GM19467 (cell line): ENCODE data around the gene CACNA1E.
"Not testable (repeated sequence)": the region's sequence is repeated elsewhere in the genome, so short reads cannot be mapped to it uniquely, and the experiment has no call there.

ENCODE experiments used
- ATAC-seq: cut with Tn5 transposase; IDR thresholded peaks from one replicate; pipeline ENCODE4 v1.9.1; 2021; ENCODE audit warnings: mild to moderate bottlenecking, moderate library complexity; ENCODE audit not compliant: unreplicated experiment

The CACNA1E gene

GRCh38 chr1:181798191-181798926, 315.0 kb downstream of the CACNA1E start:
- no peak for ATAC-seq

- ATAC-seq = no peak
These were observed 318.3 kb downstream of the CACNA1E start for GRCh38 chr1:181801617-181802016.

- no peak for ATAC-seq
These were observed 319.1 kb downstream of the CACNA1E start for GRCh38 chr1:181802466-181802865.

- no peak for ATAC-seq
These were observed 320.1 kb downstream of the CACNA1E start for GRCh38 chr1:181803421-181803820.

GRCh38 chr1:181804989-181805388, 321.7 kb downstream of the CACNA1E start:
- ATAC-seq = no peak

GRCh38 chr1:181806746-181807145, 323.4 kb downstream of the CACNA1E start:
- no peak for ATAC-seq

GRCh38 chr1:181807251-181807650, 323.9 kb downstream of the CACNA1E start:
- no peak for ATAC-seq

GRCh38 chr1:181809991-181810545, 326.8 kb downstream of the CACNA1E start:
- ATAC-seq = no peak

- no peak for ATAC-seq
These were observed 328.9 kb downstream of the CACNA1E start for GRCh38 chr1:181812208-181812607.

- ATAC-seq = no peak
These were observed 329.9 kb downstream of the CACNA1E start for GRCh38 chr1:181813266-181813665.

GRCh38 chr1:181816608-181817007, 333.3 kb downstream of the CACNA1E start:
- no peak for ATAC-seq

- ATAC-seq = no peak
These were observed 333.8 kb downstream of the CACNA1E start for GRCh38 chr1:181817091-181817490.

- ATAC-seq = no peak
These were observed 335.1 kb downstream of the CACNA1E start for GRCh38 chr1:181818459-181818858.

- ATAC-seq = no peak
These were observed 335.6 kb downstream of the CACNA1E start for GRCh38 chr1:181818943-181819342.

GRCh38 chr1:181821701-181822100, 338.4 kb downstream of the CACNA1E start:
- no peak for ATAC-seq

- ATAC-seq = not testable (repeated sequence)
These were observed 349.0 kb downstream of the CACNA1E start for GRCh38 chr1:181832173-181832880.

GRCh38 chr1:181846001-181846645, 362.8 kb downstream of the CACNA1E start:
- ATAC-seq = no peak

- ATAC-seq = no peak
These were observed 363.4 kb downstream of the CACNA1E start for GRCh38 chr1:181846681-181847080.

- no peak for ATAC-seq
These were observed 365.8 kb downstream of the CACNA1E start for GRCh38 chr1:181849071-181849470.

GRCh38 chr1:181854212-181854611, 370.9 kb downstream of the CACNA1E start:
- ATAC-seq = not testable (repeated sequence)

GRCh38 chr1:181855380-181855779, 372.1 kb downstream of the CACNA1E start:
- no peak for ATAC-seq
